NCI-H82 treated with DMSO at 0.1 percent for 48 hours (cell line): ENCODE data around the gene HPS1.

Source experiments
- DNase-seq: peaks from one replicate; lab custom pipeline; 2025; ENCODE audit not compliant: unreplicated experiment; lab: John Stamatoyannopoulos, UW

The HPS1 gene

GRCh38 chr10:98463976-98464754, 17.4 kb upstream of the HPS1 start:
- no peak for DNase-seq

- DNase-seq = no peak
Measured at GRCh38 chr10:98463016-98463415, 16.3 kb upstream of the HPS1 start.

- DNase-seq = no peak
Measured at GRCh38 chr10:98461500-98461842, 14.7 kb upstream of the HPS1 start.

GRCh38 chr10:98460837-98461499, 14.2 kb upstream of the HPS1 start:
- no peak for DNase-seq

- no peak for DNase-seq
Measured at GRCh38 chr10:98458809-98459784, 12.4 kb upstream of the HPS1 start.

GRCh38 chr10:98457721-98458120, 11.0 kb upstream of the HPS1 start:
- DNase-seq = no peak

GRCh38 chr10:98456686-98457482, 10.1 kb upstream of the HPS1 start:
- no peak for DNase-seq

- DNase-seq = no peak
Measured at GRCh38 chr10:98456043-98456570, 9.4 kb upstream of the HPS1 start.

- DNase-seq = no peak
Measured at GRCh38 chr10:98453729-98454128, 7.0 kb upstream of the HPS1 start.

GRCh38 chr10:98450618-98451017, 3.9 kb upstream of the HPS1 start:
- DNase-seq = no peak

GRCh38 chr10:98449287-98449686, 2.6 kb upstream of the HPS1 start:
- DNase-seq = no peak

GRCh38 chr10:98446151-98446660, 529 bp downstream of the HPS1 start:
- DNase-seq = no peak

- no peak for DNase-seq
Measured at GRCh38 chr10:98445200-98445812, 1.4 kb downstream of the HPS1 start.

- peak; percentile 40 for DNase-seq
Measured at GRCh38 chr10:98444314-98445006, 2.3 kb downstream of the HPS1 start.

- no peak for DNase-seq
Measured at GRCh38 chr10:98438715-98439114, 8.0 kb downstream of the HPS1 start.

- no peak for DNase-seq
Measured at GRCh38 chr10:98436704-98437103, 10.0 kb downstream of the HPS1 start.

- no peak for DNase-seq
Measured at GRCh38 chr10:98435178-98435577, 11.6 kb downstream of the HPS1 start.

- no peak for DNase-seq
Measured at GRCh38 chr10:98433881-98434732, 12.6 kb downstream of the HPS1 start.
